GM12873 (cell line): ENCODE data around the gene AKNA.

Experiments
- CTCF ChIP-seq: IDR thresholded peaks from 2 replicates; pipeline ENCODE4 v1.5.1; 2012; ENCODE audit warnings: low read depth, mild to moderate bottlenecking, moderate library complexity, low read length, control low read depth; ENCODE audit not compliant: insufficient read depth; ENCODE audit errors: missing control alignments

Gene AKNA

GRCh38 chr9:114431770-114432169 lies 44.0 kb upstream of the AKNA start:
- TF ChIP-seq CTCF = no peak

GRCh38 chr9:114431003-114431402 lies 43.2 kb upstream of the AKNA start:
- no peak for TF ChIP-seq CTCF

GRCh38 chr9:114430457-114430856 lies 42.7 kb upstream of the AKNA start:
- TF ChIP-seq CTCF = no peak

GRCh38 chr9:114429488-114429887 lies 41.7 kb upstream of the AKNA start:
- TF ChIP-seq CTCF = no peak

GRCh38 chr9:114428466-114428865 lies 40.7 kb upstream of the AKNA start:
- TF ChIP-seq CTCF = no peak

- TF ChIP-seq CTCF = no peak
Measured at GRCh38 chr9:114427644-114428043, 39.9 kb upstream of the AKNA start.

- TF ChIP-seq CTCF = no peak
Measured at GRCh38 chr9:114426046-114426948, 38.5 kb upstream of the AKNA start.
